GM19193 (cell line): ENCODE measurements around the gene GPR132.

Experiments used
- POLR2A ChIP-seq: IDR thresholded peaks from 4 replicates; pipeline ENCODE4 v1.6.1; 2011; ENCODE audit not compliant: insufficient read depth, insufficient read length; ENCODE audit errors: extremely low read depth

The GPR132 gene

GRCh38 chr14:105059035-105059924 lies 6.0 kb downstream of the GPR132 start:
- TF ChIP-seq POLR2A, result no peak

GRCh38 chr14:105058521-105059034 lies 6.7 kb downstream of the GPR132 start:
- TF ChIP-seq POLR2A, result no peak

GRCh38 chr14:105056303-105056831 lies 8.9 kb downstream of the GPR132 start:
- no peak for TF ChIP-seq POLR2A

- peak; percentile 22 for TF ChIP-seq POLR2A
Measured at GRCh38 chr14:105055736-105056302, 9.4 kb downstream of the GPR132 start.

DNA sequence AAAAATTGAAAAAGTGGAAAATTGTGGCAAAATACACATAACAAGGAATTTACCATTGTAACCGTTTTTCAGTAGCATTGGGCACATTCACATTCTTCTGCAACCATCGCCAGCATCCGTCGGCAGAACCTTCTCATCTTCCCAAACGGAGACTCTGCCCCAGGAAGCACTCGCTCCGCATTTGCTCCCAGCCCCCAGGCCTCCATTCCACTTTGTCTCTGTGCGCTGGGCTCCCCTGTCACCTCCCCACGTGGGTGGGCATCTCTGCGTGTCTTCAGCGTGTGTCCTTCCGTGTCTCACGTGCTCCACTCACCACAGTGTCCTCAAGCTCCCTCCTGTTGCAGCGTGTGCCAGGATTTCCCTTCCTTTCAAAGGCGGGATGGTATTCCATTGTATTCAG lies 9.9 kb downstream of the GPR132 start:
- no peak for TF ChIP-seq POLR2A

DNA sequence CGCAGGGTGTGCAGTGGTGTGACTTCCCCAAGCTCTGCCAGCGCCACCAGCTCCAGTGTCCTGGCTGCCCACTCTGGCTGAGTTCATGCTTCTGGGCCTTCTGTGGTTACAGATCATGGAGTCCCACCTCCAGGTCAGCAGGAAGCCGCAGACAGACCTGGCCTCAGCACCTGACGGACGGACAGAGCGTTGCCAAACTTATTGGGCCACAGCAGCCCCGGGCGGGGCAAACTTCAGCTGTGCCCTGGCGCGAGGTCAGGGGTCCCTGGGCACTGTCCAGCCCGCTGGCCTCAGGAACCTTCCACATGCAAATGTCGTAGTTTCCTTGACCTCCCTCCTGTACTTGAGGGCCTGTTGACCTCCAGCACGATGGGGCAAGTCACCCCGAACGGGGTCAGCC lies 11.2 kb downstream of the GPR132 start:
- no peak for TF ChIP-seq POLR2A

- no peak for TF ChIP-seq POLR2A
Measured at GRCh38 chr14:105053421-105053820, 11.8 kb downstream of the GPR132 start.

GRCh38 chr14:105052110-105052458 lies 13.1 kb downstream of the GPR132 start:
- no peak for TF ChIP-seq POLR2A

DNA sequence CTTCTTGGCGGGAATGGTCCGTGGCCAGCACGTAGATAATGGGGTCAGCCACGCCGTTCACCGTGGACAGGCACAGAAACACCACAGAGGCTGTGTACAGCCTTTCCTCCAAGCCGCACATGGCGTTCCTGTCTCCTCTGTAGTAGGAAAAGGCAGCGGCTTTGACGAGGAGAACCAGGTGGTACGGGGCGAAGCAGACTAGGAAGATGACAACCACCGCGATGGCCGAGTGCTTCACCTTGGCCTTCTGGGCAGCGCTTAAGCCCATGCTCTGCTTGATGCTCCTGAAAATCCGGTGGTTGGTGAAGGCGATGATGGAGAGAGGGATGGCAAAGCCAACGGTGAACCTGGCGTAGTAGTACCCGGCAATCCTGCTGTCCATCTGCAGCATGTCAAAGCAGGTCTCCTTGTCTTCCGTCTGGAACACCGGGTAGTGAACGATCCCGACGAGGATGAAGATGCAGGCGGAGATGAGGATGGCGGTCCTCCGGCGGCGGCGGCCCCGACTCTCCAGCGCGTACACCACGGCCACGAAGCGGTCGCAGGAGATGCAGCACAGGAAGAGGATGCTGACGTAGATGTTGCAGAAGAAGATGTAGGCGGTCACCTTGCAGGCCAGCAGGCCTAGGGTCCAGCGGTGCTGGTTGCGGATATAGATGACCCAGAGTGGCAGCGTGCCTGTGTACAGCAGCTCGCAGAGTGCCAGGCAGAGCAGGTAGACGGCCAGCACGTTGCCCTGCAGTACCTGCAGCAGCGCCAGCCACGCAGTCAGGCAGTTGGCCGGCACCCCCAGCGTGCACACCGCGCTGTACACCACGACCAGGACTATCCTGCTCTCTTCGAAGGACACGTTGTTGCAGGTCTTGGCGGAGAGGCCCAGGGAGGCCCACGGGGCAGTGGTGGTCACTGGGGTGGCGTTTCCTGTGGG lies 13.8 kb downstream of the GPR132 start:
- TF ChIP-seq POLR2A, result no peak

DNA sequence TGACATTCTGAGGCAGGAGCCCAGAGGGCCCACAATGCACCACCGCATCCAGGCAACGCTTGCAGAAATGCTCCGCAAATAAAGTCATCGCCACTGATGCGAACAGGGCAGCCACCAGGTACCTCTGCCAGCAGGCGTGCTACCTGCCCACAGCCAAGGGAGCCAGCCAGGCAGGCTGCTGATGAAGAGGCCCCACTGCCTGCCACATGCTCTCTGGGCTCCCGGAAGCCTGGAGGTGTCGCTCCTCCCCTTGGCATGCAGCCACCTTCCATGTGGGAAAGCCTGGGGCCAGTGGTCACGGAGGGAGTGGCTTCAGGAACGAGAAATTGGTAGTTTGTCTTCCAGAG lies 14.7 kb downstream of the GPR132 start:
- TF ChIP-seq POLR2A, result peak; percentile 28

GRCh38 chr14:105049753-105050550 lies 15.3 kb downstream of the GPR132 start:
- TF ChIP-seq POLR2A, result peak; percentile 24

DNA sequence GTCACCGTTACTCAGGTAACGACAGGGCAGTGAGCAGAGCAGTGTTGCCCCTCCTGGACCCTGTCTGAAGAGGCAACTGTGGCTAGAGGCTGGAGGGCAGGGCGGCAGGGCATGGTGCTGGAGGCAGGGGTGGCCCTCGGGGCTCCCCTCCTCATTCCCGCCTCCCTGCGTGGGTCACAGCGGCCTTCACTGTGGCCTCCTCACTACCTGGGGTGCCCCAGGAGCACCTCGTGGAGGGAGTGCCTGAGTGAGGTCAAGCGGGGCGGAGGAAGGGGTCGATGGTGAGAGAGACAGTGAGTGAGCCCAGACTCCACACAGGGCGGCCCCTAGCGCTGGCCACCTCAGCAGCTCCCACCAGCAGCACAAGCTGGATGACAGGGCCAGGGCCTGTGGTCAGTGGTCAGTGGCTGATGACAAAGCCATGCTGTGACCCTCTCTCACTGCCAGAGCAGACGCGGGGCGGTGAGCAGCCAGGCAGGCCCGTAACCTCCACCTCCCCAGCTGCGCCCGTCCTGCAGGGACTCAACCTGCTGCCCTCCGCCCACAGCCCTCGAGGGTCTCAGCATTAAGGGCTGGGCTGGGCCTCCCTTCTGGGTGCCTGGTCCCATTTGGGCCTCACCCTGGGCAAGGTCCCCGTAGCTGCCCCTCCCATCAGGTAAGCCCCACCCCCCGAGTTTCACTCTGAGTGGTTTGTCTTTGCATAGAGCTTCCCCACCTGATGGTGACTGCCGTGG lies 17.8 kb downstream of the GPR132 start:
- peak; percentile 6 for TF ChIP-seq POLR2A

- TF ChIP-seq POLR2A, result no peak
Measured at GRCh38 chr14:105046891-105047282, 18.3 kb downstream of the GPR132 start.
